Astrocyte (in vitro differentiated cells and primary cell): Measurements from ENCODE around the gene PSPH. TPM values are rescaled to one million over a fixed set of nuclear protein-coding genes. Genes with fewer than 3 reads are reported as not detected.

ENCODE experiments used
- DNase-seq: peaks from one replicate; pipeline ENCODE4 v3.0.0-alpha.2; 2010; ENCODE audit warnings: low read depth
- FAIRE-seq: peaks from 2 replicates; lab custom pipeline; 2011; peaks lifted over from hg19 to GRCh38; lab: Jason Lieb, UNC
- H2AFZ ChIP-seq: 2 replicates; pipeline ENCODE4 v1.6.0; 2012; ENCODE audit warnings: low read depth, low read length, inconsistent platforms
- H3K27ac ChIP-seq: 2 replicates; pipeline ENCODE4 v1.5.1; 2011; ENCODE audit warnings: low read depth, low read length, inconsistent platforms
- H3K27me3 ChIP-seq: 2 replicates; pipeline ENCODE4 v1.6.0; 2011; ENCODE audit warnings: low read length, inconsistent platforms; ENCODE audit not compliant: insufficient read depth
- H3K36me3 ChIP-seq: 2 replicates; pipeline ENCODE4 v1.5.1; 2011; ENCODE audit warnings: low read length, inconsistent platforms; ENCODE audit not compliant: insufficient read depth
- H3K4me1 ChIP-seq: 2 replicates; pipeline ENCODE4 v1.5.1; 2011; ENCODE audit warnings: low read length, inconsistent platforms; ENCODE audit not compliant: insufficient read depth
- H3K4me2 ChIP-seq: 2 replicates; pipeline ENCODE4 v1.6.0; 2012; ENCODE audit warnings: low read length, inconsistent platforms
- H3K4me3 ChIP-seq: 2 replicates; pipeline ENCODE4 v1.5.1; 2011; ENCODE audit warnings: low read depth, mild to moderate bottlenecking, low read length, inconsistent platforms; ENCODE audit not compliant: insufficient read depth
- H3K79me2 ChIP-seq: 2 replicates; pipeline ENCODE4 v1.6.0; 2012; ENCODE audit warnings: mild to moderate bottlenecking, low read length, inconsistent platforms; ENCODE audit not compliant: insufficient read depth
- H3K9ac ChIP-seq: 2 replicates; pipeline ENCODE4 v1.6.0; 2012; ENCODE audit warnings: mild to moderate bottlenecking, low read length, inconsistent platforms
- H3K9me3 ChIP-seq: 2 replicates; pipeline ENCODE4 v1.5.1; 2012; ENCODE audit warnings: low read depth, mild to moderate bottlenecking, low read length, inconsistent platforms; ENCODE audit not compliant: insufficient read depth
- H4K20me1 ChIP-seq: 2 replicates; pipeline ENCODE4 v1.6.0; 2012; ENCODE audit warnings: low read length, inconsistent platforms; ENCODE audit not compliant: insufficient read depth
- H3K27ac Mint-ChIP-seq: one replicate; pipeline ENCODE4 v1.8.0; 2021; ENCODE audit warnings: mild to moderate bottlenecking, mixed read lengths; ENCODE audit not compliant: unreplicated experiment
- H3K27me3 Mint-ChIP-seq: one replicate; pipeline ENCODE4 v1.8.0; 2021; ENCODE audit warnings: low read depth, mixed read lengths; ENCODE audit not compliant: unreplicated experiment
- H3K36me3 Mint-ChIP-seq: one replicate; pipeline ENCODE4 v1.8.0; 2021; ENCODE audit warnings: low read depth, mixed read lengths; ENCODE audit not compliant: unreplicated experiment
- H3K4me1 Mint-ChIP-seq: one replicate; pipeline ENCODE4 v1.8.0; 2021; ENCODE audit warnings: low read depth, mixed read lengths; ENCODE audit not compliant: unreplicated experiment
- H3K4me3 Mint-ChIP-seq: one replicate; pipeline ENCODE4 v1.8.0; 2021; ENCODE audit warnings: mild to moderate bottlenecking, moderate library complexity, mixed read lengths; ENCODE audit not compliant: unreplicated experiment
- H3K9me3 Mint-ChIP-seq: one replicate; pipeline ENCODE4 v1.8.0; 2021; ENCODE audit warnings: mild to moderate bottlenecking, mixed read lengths; ENCODE audit not compliant: unreplicated experiment
- CTCF ChIP-seq: IDR thresholded peaks from 2 replicates; pipeline ENCODE4 v1.5.1; 2011; ENCODE audit warnings: low read depth, mild to moderate bottlenecking, inconsistent platforms, low read length, moderate library complexity; ENCODE audit not compliant: insufficient read depth
- EZH2 ChIP-seq: IDR thresholded peaks from 2 replicates; pipeline ENCODE4 v1.6.1; 2012; ENCODE audit warnings: mild to moderate bottlenecking, low read length, inconsistent platforms; ENCODE audit not compliant: insufficient read depth
- total RNA-seq: library from RNA; stranded (reverse); gene quantifications from 2 replicates; pipeline ENCODE4 v1.2.1, GENCODE V29; 2021

Gene PSPH
- total RNA-seq, 1 donor from 2014 or later: 72.7 TPM

DNA sequence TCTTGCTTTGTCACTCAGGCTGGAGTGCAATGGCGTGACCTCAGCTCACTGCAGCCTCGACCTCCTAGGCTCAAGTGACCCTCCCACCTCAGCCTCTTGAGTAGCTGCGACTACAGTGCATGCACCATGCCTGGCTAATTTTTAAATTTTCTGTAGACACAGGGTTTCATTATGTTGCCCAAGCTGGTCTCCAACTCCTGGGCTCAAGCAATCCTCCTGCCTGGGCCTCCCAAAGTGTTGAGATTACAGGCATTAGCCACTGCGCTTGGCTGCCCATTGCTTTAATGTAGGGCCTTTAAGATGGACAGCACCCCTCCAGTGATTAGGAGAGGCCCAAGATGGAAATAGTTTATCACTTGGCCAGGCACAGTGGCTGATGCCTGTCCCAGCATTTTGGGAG lies 47.5 kb downstream of the PSPH start:
- H3K4me3 ChIP-seq: no peak overlapping the region
- H3K27ac Mint-ChIP-seq: no peak overlapping the region

DNA sequence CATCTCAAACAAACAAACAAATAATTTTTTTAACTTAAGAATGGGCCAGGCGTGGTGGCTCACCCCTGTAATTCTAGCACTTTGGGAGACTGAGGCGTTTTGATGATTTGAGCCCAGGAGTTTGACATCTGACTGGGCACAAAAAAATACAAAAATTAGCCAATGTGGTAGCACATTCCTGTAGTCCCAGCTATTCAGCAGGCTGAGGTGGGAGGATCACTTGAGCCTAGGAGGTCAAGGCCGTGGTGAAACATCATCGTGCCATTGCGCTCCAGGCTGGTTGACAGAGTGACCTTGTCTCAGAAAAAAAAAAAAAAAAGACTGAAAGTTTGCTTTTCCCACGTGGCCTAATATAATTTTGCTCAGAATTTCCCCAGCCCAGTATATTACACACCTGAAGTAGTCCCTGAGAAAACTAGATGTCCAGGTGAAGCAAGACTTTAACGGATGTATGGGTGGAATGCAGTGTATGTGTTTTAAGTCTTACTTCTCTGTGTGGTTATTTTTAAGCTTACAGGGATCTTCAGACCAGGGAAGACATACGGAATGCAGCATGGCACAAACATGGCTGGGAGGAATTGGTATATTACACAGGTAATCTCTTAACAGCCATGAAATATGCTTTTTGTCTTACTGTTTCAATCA lies 54.3 kb downstream of the PSPH start:
- FAIRE-seq: no peak
- Histone ChIP-seq H3K36me3 (peaks cover 11% of the 10 kb centered on the region), H3K27me3 (no peaks in the 10 kb centered on the region), H3K9me3 (no peaks in the 10 kb centered on the region), H3K27ac (no peak overlapping the region), H3K9ac (no peak overlapping the region), H3K4me3 (no peak overlapping the region), H3K79me2 (no peaks in the 10 kb centered on the region), H3K4me1 (no peaks in the 10 kb centered on the region), H3K4me2 (no peak overlapping the region), H4K20me1 (no peaks in the 10 kb centered on the region), H2AFZ (no peak overlapping the region)
- DNase-seq: no peak
- TF ChIP-seq EZH2 (no peak), CTCF (no peak)
- H3K4me1 Mint-ChIP-seq: peaks cover 5% of the 10 kb centered on the region
- H3K4me3 Mint-ChIP-seq: no peak overlapping the region
- peaks cover 9% of the 10 kb centered on the region for H3K36me3 Mint-ChIP-seq
- no peaks in the 10 kb centered on the region for H3K9me3 Mint-ChIP-seq
- no peaks in the 10 kb centered on the region for H3K27me3 Mint-ChIP-seq
- H3K27ac Mint-ChIP-seq: no peak overlapping the region

More for the DNA sequence above, 47.5 kb downstream of the PSPH start:
- H3K9me3 Mint-ChIP-seq: no peaks in the 10 kb centered on the region
- H3K4me1 Mint-ChIP-seq: peaks cover 11% of the 10 kb centered on the region
- no peak overlapping the region for H3K4me2 ChIP-seq
- H3K36me3 Mint-ChIP-seq: peaks cover 1% of the 10 kb centered on the region
- H3K27ac ChIP-seq: no peak overlapping the region
- FAIRE-seq (no peak), DNase-seq (no peak)
- no peak overlapping the region for H3K4me3 Mint-ChIP-seq
- H4K20me1 ChIP-seq: no peaks in the 10 kb centered on the region
- no peak for TF ChIP-seq CTCF
- TF ChIP-seq EZH2: no peak
- H3K9ac ChIP-seq: no peak overlapping the region
- no peaks in the 10 kb centered on the region for H3K4me1 ChIP-seq
- no peaks in the 10 kb centered on the region for H3K9me3 ChIP-seq
- H3K36me3 ChIP-seq: no peaks in the 10 kb centered on the region
- no peaks in the 10 kb centered on the region for H3K27me3 Mint-ChIP-seq
- no peak overlapping the region for H2AFZ ChIP-seq
- no peaks in the 10 kb centered on the region for H3K27me3 ChIP-seq
- no peaks in the 10 kb centered on the region for H3K79me2 ChIP-seq

- DNase-seq (no peak), FAIRE-seq (no peak)
- no peaks in the 10 kb centered on the region for H3K79me2 ChIP-seq
- no peak overlapping the region for H3K4me3 Mint-ChIP-seq
- no peaks in the 10 kb centered on the region for H3K4me1 Mint-ChIP-seq
- no peak overlapping the region for H3K4me3 ChIP-seq
- H3K4me1 ChIP-seq: no peaks in the 10 kb centered on the region
- TF ChIP-seq CTCF (no peak), EZH2 (no peak)
- no peaks in the 10 kb centered on the region for H3K9me3 Mint-ChIP-seq
- no peaks in the 10 kb centered on the region for H3K9me3 ChIP-seq
- H3K27ac Mint-ChIP-seq: no peak overlapping the region
- no peak overlapping the region for H3K9ac ChIP-seq
- no peaks in the 10 kb centered on the region for H4K20me1 ChIP-seq
- H3K27me3 ChIP-seq: no peaks in the 10 kb centered on the region
- H2AFZ ChIP-seq: no peak overlapping the region
- no peak overlapping the region for H3K4me2 ChIP-seq
- H3K27me3 Mint-ChIP-seq: no peaks in the 10 kb centered on the region
- H3K36me3 Mint-ChIP-seq: peaks cover 12% of the 10 kb centered on the region
- peaks cover 12% of the 10 kb centered on the region for H3K36me3 ChIP-seq
- H3K27ac ChIP-seq: no peak overlapping the region
Measured at GRCh38 chr7:55992346-55992745, 58.9 kb downstream of the PSPH start.
